ENCODE measurements around the gene CEP170B.

DNA sequence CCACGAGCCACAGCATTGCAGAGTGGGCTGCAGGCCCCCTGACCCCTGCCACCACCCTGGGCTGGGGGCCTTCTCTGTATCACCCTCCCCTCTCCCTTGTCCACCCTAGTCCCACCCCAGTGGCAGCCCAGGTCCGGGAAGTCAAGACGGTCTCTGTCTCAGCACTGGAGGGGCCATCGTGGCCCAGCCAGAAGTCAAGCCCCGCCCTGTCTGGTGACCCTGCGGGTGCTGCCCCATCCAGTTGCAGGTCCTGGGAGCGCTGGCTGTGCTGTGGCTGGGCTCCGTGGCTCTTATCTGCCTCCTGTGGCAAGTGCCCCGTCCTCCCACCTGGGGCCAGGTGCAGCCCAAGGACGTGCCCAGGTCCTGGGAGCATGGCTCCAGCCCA, 62.4 kb downstream of the CEP170B start:
- no peak for TF ChIP-seq ZFP3 (CRISPR knock-in tag; IDR thresholded peaks at IDR 0.05)
- TF ChIP-seq, protein P1, sequence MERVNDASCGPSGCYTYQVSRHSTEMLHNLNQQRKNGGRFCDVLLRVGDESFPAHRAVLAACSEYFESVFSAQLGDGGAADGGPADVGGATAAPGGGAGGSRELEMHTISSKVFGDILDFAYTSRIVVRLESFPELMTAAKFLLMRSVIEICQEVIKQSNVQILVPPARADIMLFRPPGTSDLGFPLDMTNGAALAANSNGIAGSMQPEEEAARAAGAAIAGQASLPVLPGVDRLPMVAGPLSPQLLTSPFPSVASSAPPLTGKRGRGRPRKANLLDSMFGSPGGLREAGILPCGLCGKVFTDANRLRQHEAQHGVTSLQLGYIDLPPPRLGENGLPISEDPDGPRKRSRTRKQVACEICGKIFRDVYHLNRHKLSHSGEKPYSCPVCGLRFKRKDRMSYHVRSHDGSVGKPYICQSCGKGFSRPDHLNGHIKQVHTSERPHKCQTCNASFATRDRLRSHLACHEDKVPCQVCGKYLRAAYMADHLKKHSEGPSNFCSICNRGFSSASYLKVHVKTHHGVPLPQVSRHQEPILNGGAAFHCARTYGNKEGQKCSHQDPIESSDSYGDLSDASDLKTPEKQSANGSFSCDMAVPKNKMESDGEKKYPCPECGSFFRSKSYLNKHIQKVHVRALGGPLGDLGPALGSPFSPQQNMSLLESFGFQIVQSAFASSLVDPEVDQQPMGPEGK (CRISPR knock-in tag; IDR thresholded peaks at IDR 0.05; ENCODE audit: borderline replicate concordance) = no peak

All from SK-N-SH treated with all-trans-retinoic acid at 6 μM for 48 hours (cell line).